ENCODE data around the gene DTNBP1. TPM values are rescaled to one million over a fixed set of nuclear protein-coding genes. Genes with fewer than 3 reads are reported as not detected.

Gene DTNBP1
- total and polyA plus RNA-seq, 2 of the 13 experiments (the other 11 are each of a cell fraction or from before 2014, with no cell fraction given) = 6.6 to 19.1 TPM

DNA sequence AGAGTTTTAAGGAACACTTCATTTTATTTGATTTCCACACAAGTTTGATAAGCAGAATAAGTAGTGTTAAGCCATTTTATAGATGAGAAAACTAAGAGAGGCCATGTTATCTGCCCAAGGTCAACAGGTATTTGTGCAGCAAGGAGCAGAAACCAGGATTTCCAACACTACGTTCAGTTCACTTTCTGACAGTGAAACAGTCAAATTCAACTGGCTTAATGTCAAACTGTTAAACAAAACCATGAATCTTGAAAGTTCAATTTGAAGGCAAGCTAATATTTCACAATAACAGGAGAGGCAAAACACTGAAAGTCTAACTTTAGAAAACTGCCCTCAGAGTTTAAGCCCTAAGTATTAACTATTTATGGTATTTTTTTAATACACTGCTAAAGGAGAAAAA, 32.6 kb downstream of the DTNBP1 start (continued):
- TF ChIP-seq, protein P1, sequence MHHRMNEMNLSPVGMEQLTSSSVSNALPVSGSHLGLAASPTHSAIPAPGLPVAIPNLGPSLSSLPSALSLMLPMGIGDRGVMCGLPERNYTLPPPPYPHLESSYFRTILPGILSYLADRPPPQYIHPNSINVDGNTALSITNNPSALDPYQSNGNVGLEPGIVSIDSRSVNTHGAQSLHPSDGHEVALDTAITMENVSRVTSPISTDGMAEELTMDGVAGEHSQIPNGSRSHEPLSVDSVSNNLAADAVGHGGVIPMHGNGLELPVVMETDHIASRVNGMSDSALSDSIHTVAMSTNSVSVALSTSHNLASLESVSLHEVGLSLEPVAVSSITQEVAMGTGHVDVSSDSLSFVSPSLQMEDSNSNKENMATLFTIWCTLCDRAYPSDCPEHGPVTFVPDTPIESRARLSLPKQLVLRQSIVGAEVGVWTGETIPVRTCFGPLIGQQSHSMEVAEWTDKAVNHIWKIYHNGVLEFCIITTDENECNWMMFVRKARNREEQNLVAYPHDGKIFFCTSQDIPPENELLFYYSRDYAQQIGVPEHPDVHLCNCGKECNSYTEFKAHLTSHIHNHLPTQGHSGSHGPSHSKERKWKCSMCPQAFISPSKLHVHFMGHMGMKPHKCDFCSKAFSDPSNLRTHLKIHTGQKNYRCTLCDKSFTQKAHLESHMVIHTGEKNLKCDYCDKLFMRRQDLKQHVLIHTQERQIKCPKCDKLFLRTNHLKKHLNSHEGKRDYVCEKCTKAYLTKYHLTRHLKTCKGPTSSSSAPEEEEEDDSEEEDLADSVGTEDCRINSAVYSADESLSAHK (CRISPR knock-in tag; IDR thresholded peaks at IDR 0.05; ENCODE audit: borderline replicate concordance) = no peak
- TF ChIP-seq BRD4 (CRISPR knock-in tag; IDR thresholded peaks at IDR 0.05) (no peak), ZNF629 (CRISPR knock-in tag; conservative IDR thresholded peaks at IDR 0.05) (peak; percentile 90)
- TF ChIP-seq, protein P2, sequence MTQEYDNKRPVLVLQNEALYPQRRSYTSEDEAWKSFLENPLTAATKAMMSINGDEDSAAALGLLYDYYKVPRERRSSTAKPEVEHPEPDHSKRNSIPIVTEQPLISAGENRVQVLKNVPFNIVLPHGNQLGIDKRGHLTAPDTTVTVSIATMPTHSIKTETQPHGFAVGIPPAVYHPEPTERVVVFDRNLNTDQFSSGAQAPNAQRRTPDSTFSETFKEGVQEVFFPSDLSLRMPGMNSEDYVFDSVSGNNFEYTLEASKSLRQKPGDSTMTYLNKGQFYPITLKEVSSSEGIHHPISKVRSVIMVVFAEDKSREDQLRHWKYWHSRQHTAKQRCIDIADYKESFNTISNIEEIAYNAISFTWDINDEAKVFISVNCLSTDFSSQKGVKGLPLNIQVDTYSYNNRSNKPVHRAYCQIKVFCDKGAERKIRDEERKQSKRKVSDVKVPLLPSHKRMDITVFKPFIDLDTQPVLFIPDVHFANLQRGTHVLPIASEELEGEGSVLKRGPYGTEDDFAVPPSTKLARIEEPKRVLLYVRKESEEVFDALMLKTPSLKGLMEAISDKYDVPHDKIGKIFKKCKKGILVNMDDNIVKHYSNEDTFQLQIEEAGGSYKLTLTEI (CRISPR knock-in tag; conservative IDR thresholded peaks at IDR 0.05) = no peak

DNA sequence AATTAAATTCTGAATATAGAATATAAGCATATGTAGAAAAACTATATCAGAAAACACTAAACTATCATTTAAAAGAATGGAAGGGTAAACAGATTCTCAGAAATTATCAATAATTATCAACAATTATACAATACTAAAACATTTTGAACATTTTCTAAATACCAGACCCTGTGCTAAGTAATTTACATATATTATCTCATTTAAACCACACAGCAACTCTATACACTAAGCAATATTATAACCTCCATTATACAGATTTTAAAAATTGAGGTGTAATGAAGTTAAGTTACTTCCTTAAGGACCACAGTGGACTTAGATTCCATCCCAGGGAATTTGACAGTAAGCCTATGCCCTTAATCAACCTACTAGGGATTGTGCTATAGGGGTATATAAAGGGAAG, 33.3 kb downstream of the DTNBP1 start:
- FAIRE-seq (no peak), ATAC-seq (no peak), DNase-seq (ENCODE audit: low spot score) (no peak)
- no peaks in the 10 kb centered on the region; a peak in 1 of 5 replicates for H3K36me3 ChIP-seq (replicated peaks in 1 of 2; ENCODE audit: control insufficient read depth in 1 of 2, insufficient read depth in 2 of 2, low read length in 2 of 2)
- no TSS peak for BruUV-seq (replicated peaks)
- H3K27ac ChIP-seq (ENCODE audit: extremely low read length, insufficient read depth, low read length) = no peak overlapping the region
- H3K9ac ChIP-seq (ENCODE audit: insufficient read depth, low read depth, low read length) = no peak overlapping the region
- H2AFZ ChIP-seq (ENCODE audit: low read length) = no peak overlapping the region
- H3K4me2 ChIP-seq (ENCODE audit: low read depth, low read length) = no peak overlapping the region
- intact Hi-C loops (cut with micrococcal nuclease; ENCODE audit: unreplicated experiment) = no loop called here
- H3K27me3 ChIP-seq (ENCODE audit: control insufficient read depth in 1 of 2, insufficient read depth in 2 of 2, low read length in 2 of 2) = no peaks in the 10 kb centered on the region
- H4K20me1 ChIP-seq (ENCODE audit: insufficient read depth, low read length) = no peaks in the 10 kb centered on the region
- no peak overlapping the region for H3K4me3 ChIP-seq (replicated peaks in 1 of 3; ENCODE audit: insufficient read depth in 1 of 3, low read depth in 2 of 3, low read length in 3 of 3)
- ChIA-PET CTCF (ENCODE audit: low intra/inter-chr PET ratio, low total read pairs) (no interaction called here), POLR2A (no interaction called here)
- H3K9me3 ChIP-seq (ENCODE audit: low read length) = no peaks in the 10 kb centered on the region
- H3K79me2 ChIP-seq (ENCODE audit: insufficient read depth, low read length) = no peaks in the 10 kb centered on the region
- H3K4me1 ChIP-seq (ENCODE audit: insufficient read depth, low read length) = peaks cover 21% of the 10 kb centered on the region
- TF ChIP-seq ZNF766 (CRISPR knock-in tag; IDR thresholded peaks at IDR 0.05; ENCODE audit: borderline replicate concordance) (no peak), NFYB (CRISPR knock-in tag; IDR thresholded peaks at IDR 0.05) (no peak), MAFG (CRISPR knock-in tag; IDR thresholded peaks at IDR 0.05) (no peak)
- in situ Hi-C loops (cut with HindIII; ENCODE audit: extremely low pct_ligation_motif_present, low pct_unique_long_range_greater_than_20kb) = loop anchor here (10.0 kb wide), 1 partner anchor 105 kb away; no protein-coding TSS in a partner anchor

Data from HepG2 (cell line).